Naive thymus-derived CD4-positive, alpha-beta T cell (primary cell): ENCODE measurements around the gene GTF2H1. TPM values are rescaled to one million over a fixed set of nuclear protein-coding genes. Genes with fewer than 3 reads are reported as not detected.

Source experiments
- ATAC-seq: fragments of 150-1000 bp; cut with Tn5 transposase; 2 replicates; pipeline ENCODE4 v1.10.0; 2021; ENCODE audit warnings: mild to moderate bottlenecking, moderate library complexity
- CTCF ChIA-PET: fragments of 350-600 bp; sonication (Branson Sonifier 250); formaldehyde crosslinking; loops from one replicate; lab custom pipeline; 2021; ENCODE audit warnings: antibody characterized with exemption; lab: Charles Lee
- POLR2A ChIA-PET: fragments of 350-600 bp; sonication (Branson Sonifier 250); formaldehyde crosslinking; loops from one replicate; lab custom pipeline; 2021; ENCODE audit warnings: antibody characterized with exemption, inconsistent platforms; lab: Charles Lee
- DNase-seq, 9 donors: peaks; one replicate each; pipeline versions ENCODE4 v3.0.0 to v3.0.0-alpha.2; 2020 to 2022; ENCODE audit warnings: mixed read lengths in 1 of 9
- H3K27ac ChIP-seq: one replicate; pipeline ENCODE4 v1.7.0; 2013; ENCODE audit warnings: mild to moderate bottlenecking, low read depth, low read length, moderate library complexity
- H3K27me3 ChIP-seq, 2 donors: one replicate each; pipeline ENCODE4 v1.7.0; 2013; ENCODE audit warnings: low read length in 2 of 2, mild to moderate bottlenecking in 2 of 2, moderate library complexity in 2 of 2; ENCODE audit not compliant: control insufficient read depth in 2 of 2, insufficient read depth in 2 of 2
- H3K36me3 ChIP-seq, 3 experiments: 1 replicate in 2 of 3; 2 replicates in 1 of 3; pipeline ENCODE4 v1.7.0; 2013; ENCODE audit warnings: low read length in 3 of 3, mild to moderate bottlenecking in 3 of 3, moderate library complexity in 1 of 3; ENCODE audit not compliant: insufficient read depth in 3 of 3, control insufficient read depth in 2 of 3
- H3K4me1 ChIP-seq, 2 donors: one replicate each; pipeline ENCODE4 v1.7.0; 2013; ENCODE audit warnings: low read length in 2 of 2, mild to moderate bottlenecking in 2 of 2, moderate library complexity in 1 of 2; ENCODE audit not compliant: control insufficient read depth in 2 of 2, insufficient read depth in 2 of 2
- H3K4me3 ChIP-seq: 2 replicates; pipeline ENCODE4 v1.7.0; 2013; ENCODE audit warnings: mild to moderate bottlenecking, low read length
- H3K9me3 ChIP-seq, 3 experiments: 1 replicate in 2 of 3; 2 replicates in 1 of 3; pipeline ENCODE4 v1.7.0; 2013; ENCODE audit warnings: low read length in 3 of 3; ENCODE audit not compliant: control insufficient read depth in 2 of 3
- H3K27ac Mint-ChIP-seq, 9 donors: one replicate each; pipeline ENCODE4 v1.8.0; 2020 to 2022; ENCODE audit warnings: mixed read lengths in 9 of 9, mild to moderate bottlenecking in 8 of 9, moderate library complexity in 5 of 9, inconsistent platforms in 2 of 9
- H3K27me3 Mint-ChIP-seq, 5 donors: one replicate each; pipeline ENCODE4 v1.8.0; 2021 to 2022; ENCODE audit warnings: mixed read lengths in 5 of 5, mild to moderate bottlenecking in 1 of 5
- H3K36me3 Mint-ChIP-seq, 5 donors: one replicate each; pipeline ENCODE4 v1.8.0; 2020 to 2022; ENCODE audit warnings: mixed read lengths in 5 of 5, mild to moderate bottlenecking in 3 of 5, inconsistent platforms in 1 of 5
- H3K4me1 Mint-ChIP-seq, 7 donors: one replicate each; pipeline ENCODE4 v1.8.0; 2020 to 2022; ENCODE audit warnings: mixed read lengths in 7 of 7, mild to moderate bottlenecking in 3 of 7, inconsistent platforms in 1 of 7
- H3K4me3 Mint-ChIP-seq, 10 donors: one replicate each; pipeline ENCODE4 v1.8.0; 2020 to 2022; ENCODE audit warnings: mild to moderate bottlenecking in 10 of 10, mixed read lengths in 10 of 10, moderate library complexity in 6 of 10, inconsistent platforms in 2 of 10
- H3K9me3 Mint-ChIP-seq, 11 donors: one replicate each; pipeline ENCODE4 v1.8.0; 2020 to 2022; ENCODE audit warnings: mixed read lengths in 11 of 11, mild to moderate bottlenecking in 4 of 11, inconsistent platforms in 1 of 11, moderate library complexity in 1 of 11
- intact Hi-C, 2 donors: fragments of 100-400 bp; cut with micrococcal nuclease; formaldehyde crosslinking; loops; one replicate each; pipeline ENCODE4 v1.15.1; 2023
- polyA plus RNA-seq, 2 donors: library from polyadenylated mRNA; unstranded; fragments of 300-500 nt; fragmentation: Illumina TruSeq; gene quantifications; one replicate each; pipeline ENCODE4 v1.2.3, GENCODE V29; 2021
- total RNA-seq, 6 experiments: library from RNA in 5 of 6; stranded (reverse) in 5 of 6; gene quantifications; 1 replicate in 5 of 6; 2 replicates in 1 of 6; pipeline ENCODE4 v1.2.3 and lab custom pipeline; 2021 to 2026

GTF2H1 gene
- total and polyA plus RNA-seq, 7 experiments from 2014 or later = 26.3 to 63.2 (median 43.2) TPM

GRCh38 chr11:18332302-18332701 lies 9.9 kb downstream of the GTF2H1 start:
- peak overlapping the region; percentile 55 to 84 (median 72) for H3K4me3 Mint-ChIP-seq
- CTCF ChIA-PET = no interaction called here
- DNase-seq = peak in 7 of 9 donors; percentile 20 to 77 (median 61)

GRCh38 chr11:18332891-18333290 lies 10.5 kb downstream of the GTF2H1 start:
- H3K9me3 ChIP-seq = no peaks in the 10 kb centered on the region
- ATAC-seq (peak; percentile 83), DNase-seq (peak in 7 of 9 donors; percentile 23 to 72 (median 59))
- Mint-ChIP-seq H3K4me1 (peaks cover 34 to 65% (median 62%) of the 10 kb centered on the region in 7 donors), H3K27me3 (no peaks in the 10 kb centered on the region), H3K27ac (peak overlapping the region; percentile 68 to 97 (median 90)), H3K9me3 (peaks cover 0 to 1% (median 0%) of the 10 kb centered on the region in 11 donors), H3K4me3 (peak overlapping the region in 9 of 10 donors; percentile 31 to 84 (median 72)), H3K36me3 (peaks cover 15 to 55% (median 42%) of the 10 kb centered on the region in 5 donors)
- H3K27ac ChIP-seq = peak overlapping the region; percentile 77
- CTCF ChIA-PET = no interaction called here
- POLR2A ChIA-PET = interaction anchor here (0.6 to 1.0 kb wide), 2 partner anchors 61 to 66 kb away, joined by 3 to 4 read pairs; partner anchors contain the start of gene LDHA
- intact Hi-C loops = loop anchor here (1.0 to 2.0 kb wide), 2 partner anchors 11 to 62 kb away; partner anchors contain the start of genes GTF2H1 (in 2 of the 2), HPS5 (in 2 of the 2) and LDHA (in 1 of the 2)
- peaks cover 30 to 38% of the 10 kb centered on the region in 2 donors for H3K4me1 ChIP-seq
- no peak overlapping the region for H3K4me3 ChIP-seq
- peaks cover 9 to 40% (median 20%) of the 10 kb centered on the region in 3 experiments for H3K36me3 ChIP-seq
- H3K27me3 ChIP-seq = no peaks in the 10 kb centered on the region

More at GRCh38 chr11:18332302-18332701, 9.9 kb downstream of the GTF2H1 start:
- peaks cover 34 to 67% (median 63%) of the 10 kb centered on the region in 7 donors for H3K4me1 Mint-ChIP-seq
- POLR2A ChIA-PET = interaction anchor here (0.6 to 1.0 kb wide), 3 partner anchors 10 to 67 kb away, joined by 3 to 4 read pairs (median 3); partner anchors contain the start of genes GTF2H1 and LDHA
- peak; percentile 85 for ATAC-seq
- Histone ChIP-seq H3K4me3 (peak overlapping the region; percentile 36), H3K27me3 (no peaks in the 10 kb centered on the region), H3K36me3 (peaks cover 9 to 36% (median 17%) of the 10 kb centered on the region in 3 experiments), H3K4me1 (peaks cover 30 to 38% of the 10 kb centered on the region in 2 donors), H3K27ac (peak overlapping the region; percentile 77), H3K9me3 (no peaks in the 10 kb centered on the region)
- H3K9me3 Mint-ChIP-seq = peaks cover 0 to 1% (median 0%) of the 10 kb centered on the region in 11 donors
- peak overlapping the region; percentile 68 to 97 (median 90) for H3K27ac Mint-ChIP-seq
- intact Hi-C loops = loop anchor here (1.0 to 2.0 kb wide), 2 partner anchors 10 to 62 kb away; partner anchors contain the start of genes GTF2H1 (in 2 of the 2), HPS5 (in 2 of the 2) and LDHA (in 1 of the 2)
- no peaks in the 10 kb centered on the region for H3K27me3 Mint-ChIP-seq
- H3K36me3 Mint-ChIP-seq = peaks cover 15 to 53% (median 39%) of the 10 kb centered on the region in 5 donors

GRCh38 chr11:18347471-18348125 lies 25.2 kb downstream of the GTF2H1 start:
- POLR2A ChIA-PET = no interaction called here
- peaks cover 0 to 5% (median 2%) of the 10 kb centered on the region in 7 donors for H3K4me1 Mint-ChIP-seq
- peak overlapping the region in 3 of 9 donors; percentile 34 to 86 (median 52) for H3K27ac Mint-ChIP-seq
- no peak overlapping the region for H3K27ac ChIP-seq
- H3K36me3 Mint-ChIP-seq = peaks cover 8 to 51% (median 23%) of the 10 kb centered on the region in 5 donors
- H3K36me3 ChIP-seq = peaks cover 0 to 44% (median 8%) of the 10 kb centered on the region in 3 experiments
- H3K4me1 ChIP-seq = no peaks in the 10 kb centered on the region
- ATAC-seq (no peak), DNase-seq (no peak)
- no peak overlapping the region for H3K4me3 ChIP-seq
- H3K9me3 Mint-ChIP-seq = peaks cover 0 to under 1% (median 0%) of the 10 kb centered on the region in 11 donors
- H3K27me3 Mint-ChIP-seq = no peaks in the 10 kb centered on the region
- intact Hi-C loops = no loop called here
- no peaks in the 10 kb centered on the region for H3K27me3 ChIP-seq
- H3K4me3 Mint-ChIP-seq = no peak overlapping the region
- H3K9me3 ChIP-seq = no peaks in the 10 kb centered on the region
- CTCF ChIA-PET = interaction anchor here (0.7 kb wide), 1 partner anchor 778 kb away, joined by 4 read pairs; no protein-coding TSS in a partner anchor

GRCh38 chr11:18352581-18352980 lies 30.2 kb downstream of the GTF2H1 start:
- peaks cover 0 to 37% (median 8%) of the 10 kb centered on the region in 3 experiments for H3K36me3 ChIP-seq
- DNase-seq = no peak

GRCh38 chr11:18358646-18359045 lies 36.3 kb downstream of the GTF2H1 start:
- no peak for DNase-seq
- CTCF ChIA-PET = no interaction called here

More at GRCh38 chr11:18352581-18352980, 30.2 kb downstream of the GTF2H1 start:
- Histone ChIP-seq H3K4me1 (no peaks in the 10 kb centered on the region), H3K27me3 (no peaks in the 10 kb centered on the region), H3K4me3 (no peak overlapping the region), H3K27ac (no peak overlapping the region), H3K9me3 (no peaks in the 10 kb centered on the region)
- H3K4me1 Mint-ChIP-seq = peaks cover 0 to 2% (median 0%) of the 10 kb centered on the region in 7 donors
- intact Hi-C loops = no loop called here
- CTCF ChIA-PET = no interaction called here
- no peak overlapping the region for H3K4me3 Mint-ChIP-seq
- POLR2A ChIA-PET = no interaction called here
- peak overlapping the region in 2 of 9 donors; percentile 20 to 37 for H3K27ac Mint-ChIP-seq
- no peaks in the 10 kb centered on the region for H3K27me3 Mint-ChIP-seq
- H3K9me3 Mint-ChIP-seq = peaks cover 0 to 2% (median 0%) of the 10 kb centered on the region in 11 donors
- peaks cover 4 to 58% (median 24%) of the 10 kb centered on the region in 5 donors for H3K36me3 Mint-ChIP-seq
- no peak for ATAC-seq

GRCh38 chr11:18361154-18361553 lies 38.8 kb downstream of the GTF2H1 start:
- Mint-ChIP-seq H3K36me3 (peaks cover 13 to 38% (median 30%) of the 10 kb centered on the region in 5 donors), H3K4me1 (peaks cover 0 to 6% (median 2%) of the 10 kb centered on the region in 7 donors), H3K27me3 (no peaks in the 10 kb centered on the region), H3K9me3 (no peaks in the 10 kb centered on the region), H3K4me3 (no peak overlapping the region), H3K27ac (peak overlapping the region in 1 of 9 donors; percentile 58)
- Histone ChIP-seq H3K4me3 (no peak overlapping the region), H3K4me1 (no peaks in the 10 kb centered on the region), H3K9me3 (no peaks in the 10 kb centered on the region), H3K27ac (no peak overlapping the region), H3K36me3 (peaks cover 22 to 74% (median 23%) of the 10 kb centered on the region in 3 experiments), H3K27me3 (no peaks in the 10 kb centered on the region)
- no peak for ATAC-seq
- ChIA-PET POLR2A (interaction anchor here (1.3 kb wide), 1 partner anchor 23 kb away, joined by 3 read pairs; no protein-coding TSS in a partner anchor), CTCF (no interaction called here)
- intact Hi-C loops = no loop called here
- DNase-seq = no peak

More at GRCh38 chr11:18358646-18359045, 36.3 kb downstream of the GTF2H1 start:
- intact Hi-C loops = no loop called here
- POLR2A ChIA-PET = interaction anchor here (0.6 to 0.9 kb wide), 2 partner anchors 12 to 14 kb away, joined by 3 to 4 read pairs; no protein-coding TSS in a partner anchor
- H3K27ac Mint-ChIP-seq = no peak overlapping the region
- no peaks in the 10 kb centered on the region for H3K9me3 Mint-ChIP-seq
- no peak overlapping the region for H3K4me3 ChIP-seq
- H3K9me3 ChIP-seq = no peaks in the 10 kb centered on the region
- no peak overlapping the region for H3K27ac ChIP-seq
- H3K27me3 ChIP-seq = no peaks in the 10 kb centered on the region
- H3K36me3 Mint-ChIP-seq = peaks cover 3 to 36% (median 18%) of the 10 kb centered on the region in 5 donors
- H3K4me3 Mint-ChIP-seq = no peak overlapping the region
- H3K4me1 ChIP-seq = no peaks in the 10 kb centered on the region
- no peaks in the 10 kb centered on the region for H3K4me1 Mint-ChIP-seq
- H3K36me3 ChIP-seq = peaks cover 13 to 62% (median 16%) of the 10 kb centered on the region in 3 experiments
- H3K27me3 Mint-ChIP-seq = no peaks in the 10 kb centered on the region
- no peak for ATAC-seq
